ENCODE data around the gene ERI3.

The ERI3 gene

GRCh38 chr1:44310006-44310405 lies 45.1 kb downstream of the ERI3 start:
- DNase-seq (ENCODE audit: low read depth): no peak
- H3K4me3 ChIP-seq (ENCODE audit: low read length): no peak overlapping the region
- no peak for TF ChIP-seq CTCF (conservative IDR thresholded peaks at IDR 0.05; ENCODE audit: low read length)

GRCh38 chr1:44305962-44306422 lies 49.1 kb downstream of the ERI3 start:
- no peak for DNase-seq (ENCODE audit: low read depth)
- H3K4me3 ChIP-seq (ENCODE audit: low read length): no peak overlapping the region
- TF ChIP-seq CTCF (conservative IDR thresholded peaks at IDR 0.05; ENCODE audit: low read length): no peak

- no peak for TF ChIP-seq CTCF (conservative IDR thresholded peaks at IDR 0.05; ENCODE audit: low read length)
- no peak for DNase-seq (ENCODE audit: low read depth)
- no peak overlapping the region for H3K4me3 ChIP-seq (ENCODE audit: low read length)
Observed at GRCh38 chr1:44303532-44303931, 51.5 kb downstream of the ERI3 start.

GRCh38 chr1:44302541-44302940 lies 52.5 kb downstream of the ERI3 start:
- no peak for TF ChIP-seq CTCF (conservative IDR thresholded peaks at IDR 0.05; ENCODE audit: low read length)
- no peak overlapping the region for H3K4me3 ChIP-seq (ENCODE audit: low read length)
- DNase-seq (ENCODE audit: low read depth): no peak

GRCh38 chr1:44301442-44301841 lies 53.6 kb downstream of the ERI3 start:
- DNase-seq (ENCODE audit: low read depth): no peak
- TF ChIP-seq CTCF (conservative IDR thresholded peaks at IDR 0.05; ENCODE audit: low read length): no peak

GRCh38 chr1:44300852-44301251 lies 54.2 kb downstream of the ERI3 start:
- no peak overlapping the region for H3K4me3 ChIP-seq (ENCODE audit: low read length)
- no peak for DNase-seq (ENCODE audit: low read depth)
- TF ChIP-seq CTCF (conservative IDR thresholded peaks at IDR 0.05; ENCODE audit: low read length): no peak

More at GRCh38 chr1:44301442-44301841, 53.6 kb downstream of the ERI3 start:
- no peak overlapping the region for H3K4me3 ChIP-seq (ENCODE audit: low read length)

GRCh38 chr1:44297695-44298400 lies 57.2 kb downstream of the ERI3 start:
- DNase-seq (ENCODE audit: low read depth): no peak
- no peak for TF ChIP-seq CTCF (conservative IDR thresholded peaks at IDR 0.05; ENCODE audit: low read length)
- H3K4me3 ChIP-seq (ENCODE audit: low read length): no peak overlapping the region

Measured in AG10803 (cell line).